Measurements from ENCODE around the gene SLC17A6.

Gene SLC17A6

DNA sequence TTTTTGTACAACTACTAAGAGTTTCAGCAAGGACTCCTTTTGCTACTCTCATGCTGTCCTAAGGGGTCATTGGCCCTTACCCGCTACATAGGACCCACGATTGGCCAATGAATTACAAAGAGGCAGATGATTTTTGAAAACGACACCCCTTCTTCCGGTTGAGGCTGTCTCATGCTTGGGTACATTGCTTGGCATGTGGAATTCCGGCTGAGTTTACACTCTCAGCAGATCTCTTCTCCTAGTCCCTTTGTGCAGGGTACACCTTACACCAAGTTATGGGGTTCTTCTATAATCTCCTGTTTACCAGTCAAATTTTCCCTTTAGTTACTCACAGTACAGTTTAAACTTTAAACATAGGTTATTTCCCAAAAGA is 52.1 kb downstream of the SLC17A6 start:
- DNase-seq, result no peak

DNA sequence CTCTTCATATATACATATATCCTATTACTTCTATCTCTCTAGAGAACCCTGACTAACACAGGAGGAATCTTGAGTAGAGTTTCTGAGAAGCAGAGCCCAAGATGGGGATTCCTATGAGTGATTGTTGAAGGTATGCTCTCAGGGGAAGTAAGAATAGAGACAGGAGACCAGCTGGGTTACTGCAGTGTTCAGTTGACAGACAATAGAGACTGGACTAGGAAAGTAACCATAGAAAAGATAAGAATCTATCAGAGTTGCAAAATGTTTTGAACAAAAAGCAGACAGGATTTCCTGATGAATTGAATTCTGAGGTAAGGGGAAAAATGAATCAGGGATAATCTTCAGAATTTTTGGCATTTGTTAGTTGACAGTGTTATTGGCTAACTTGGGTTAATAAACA is 54.4 kb downstream of the SLC17A6 start:
- no peak for DNase-seq

DNA sequence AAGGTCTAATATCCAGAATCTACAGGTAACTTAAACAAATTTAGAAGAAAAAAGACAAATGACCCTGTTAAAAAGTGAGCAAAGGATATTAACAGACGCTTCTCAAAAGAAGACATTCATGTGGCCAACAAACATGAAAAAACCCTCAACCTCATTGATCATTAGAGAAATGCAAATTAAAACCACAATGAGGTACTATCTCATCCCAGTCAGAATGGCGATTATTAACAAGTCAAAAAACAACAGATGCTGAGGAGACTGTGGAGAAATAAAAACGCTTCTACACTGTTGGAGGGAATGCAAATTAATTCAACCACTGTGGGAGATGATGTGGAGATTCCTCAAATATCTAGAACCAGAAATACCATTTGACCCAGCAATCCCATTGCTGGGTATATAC is 67.2 kb downstream of the SLC17A6 start:
- no peak for DNase-seq

DNA sequence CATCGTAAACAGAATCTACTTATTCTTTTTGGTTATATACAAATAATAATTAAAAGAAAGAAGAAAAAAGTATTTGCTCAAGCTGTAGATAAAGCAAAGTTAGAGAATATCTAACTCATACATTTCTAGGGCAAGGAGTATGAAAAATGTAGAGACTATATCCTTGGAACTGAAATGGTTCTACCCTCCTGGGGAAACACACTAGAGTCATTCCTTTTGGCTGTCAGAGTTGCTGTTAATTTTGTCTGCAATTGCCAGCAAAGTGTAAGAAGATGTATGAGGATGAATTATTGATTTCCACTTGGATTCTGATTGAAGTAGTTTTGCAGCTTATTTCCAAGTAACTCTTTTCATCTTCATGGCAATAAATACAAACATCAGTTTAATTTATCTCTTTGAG is 69.1 kb downstream of the SLC17A6 start:
- DNase-seq, result no peak

DNA sequence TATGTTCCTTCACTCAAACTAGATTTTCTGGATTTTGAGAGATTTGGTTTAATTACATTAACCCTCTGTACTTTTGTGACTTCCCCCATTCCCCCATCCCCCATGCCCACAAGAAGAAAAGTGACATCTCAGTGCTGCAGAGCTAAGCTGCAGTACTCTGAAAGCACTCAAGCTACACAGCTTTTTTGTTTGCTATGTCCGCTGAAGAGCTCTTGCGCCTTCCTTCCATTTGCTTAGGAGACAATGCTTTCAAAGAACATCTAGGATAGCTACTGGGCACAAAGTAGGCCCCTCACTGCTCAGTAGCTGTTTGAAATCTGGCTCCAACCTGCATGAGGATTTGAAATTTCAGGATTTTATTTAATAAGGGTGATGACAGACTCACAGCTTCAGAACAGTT is 69.7 kb downstream of the SLC17A6 start:
- no peak for DNase-seq

DNA sequence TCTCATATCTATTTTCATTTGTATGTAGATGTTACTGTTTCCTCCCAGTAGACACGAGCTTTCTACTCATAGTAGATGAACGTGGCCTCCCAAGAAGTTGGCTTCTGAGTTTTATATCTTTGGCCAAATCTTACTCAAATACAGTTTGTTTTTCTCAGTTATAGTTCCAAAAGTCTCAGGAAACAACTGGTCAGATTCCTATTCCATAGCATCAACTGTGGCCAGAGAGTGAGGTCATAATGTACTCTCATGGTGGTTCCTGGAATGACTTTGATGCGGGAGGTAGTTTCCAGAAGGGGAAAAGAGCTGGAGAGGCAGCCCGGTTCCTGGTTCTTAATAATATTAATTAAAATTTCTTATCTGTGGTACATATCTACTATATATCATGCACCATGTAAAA is 77.3 kb downstream of the SLC17A6 start:
- no peak for DNase-seq

DNA sequence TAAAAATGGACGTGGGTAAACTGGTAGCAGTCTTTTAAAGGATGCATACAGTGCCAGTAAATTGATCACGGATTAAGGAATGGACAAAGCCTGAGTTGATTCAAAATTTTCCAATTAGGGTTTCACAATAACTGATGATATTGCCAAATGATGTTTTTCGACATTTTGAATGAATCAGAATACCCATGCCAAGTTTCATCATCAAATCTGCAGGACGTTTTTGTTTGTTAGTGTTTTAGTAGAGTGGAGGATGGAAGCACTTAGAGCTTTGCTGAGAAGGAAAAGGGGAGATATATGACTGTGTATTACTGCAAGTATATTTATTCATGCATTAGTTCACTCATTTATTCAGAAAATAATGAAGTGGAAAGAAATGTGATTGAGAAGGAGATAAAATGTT is 78.3 kb downstream of the SLC17A6 start:
- DNase-seq, result no peak

DNA sequence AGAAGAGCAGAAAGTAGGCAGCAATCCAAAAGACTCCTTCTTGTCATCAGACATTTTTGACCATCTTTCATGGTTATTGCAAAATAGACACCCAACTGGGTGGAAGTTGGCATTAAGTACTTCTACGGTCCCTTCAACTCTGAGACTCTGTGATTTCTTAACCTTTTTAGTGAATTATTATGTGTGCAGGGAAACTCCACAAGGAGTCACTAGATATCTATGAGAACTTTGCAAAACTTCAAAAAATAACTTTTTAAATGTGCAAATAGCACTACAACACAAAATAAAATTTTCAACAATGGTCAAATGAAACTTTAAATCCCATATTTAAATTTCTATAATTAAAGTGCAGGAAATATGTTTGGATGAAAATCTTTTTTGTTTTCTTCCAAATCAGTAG is 88.7 kb downstream of the SLC17A6 start:
- DNase-seq, result no peak
